Non-pigmented ciliary epithelial cell (primary cell): ENCODE data around the gene PRRC2C.
"Not testable (repeated sequence)": the region's sequence is repeated elsewhere in the genome, so short reads cannot be mapped to it uniquely, and the experiment has no call there.

ENCODE experiments used
- DNase-seq: peaks from one replicate; pipeline ENCODE4 v3.0.0-alpha.2; 2010; ENCODE audit warnings: low read depth

PRRC2C gene

DNA sequence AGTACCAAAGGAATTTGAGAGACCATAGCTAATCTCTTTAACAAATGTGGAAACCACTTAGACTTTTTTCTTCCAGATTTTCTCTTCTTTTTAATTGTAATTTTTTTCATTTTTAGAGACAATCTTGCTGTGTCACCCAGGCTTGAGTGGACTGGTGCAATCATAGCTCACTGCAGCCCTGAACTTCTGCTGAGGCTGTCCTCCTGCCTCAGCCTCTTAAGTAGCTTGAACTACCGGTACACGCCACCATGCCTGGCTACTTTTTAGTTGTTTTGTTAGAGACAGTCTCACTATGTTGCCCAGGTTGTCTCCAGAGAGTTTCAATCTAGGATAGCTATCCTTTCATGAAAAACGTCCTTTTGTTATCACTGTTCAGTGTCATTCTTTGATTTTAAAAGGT, 15.0 kb downstream of the PRRC2C start:
- no peak for DNase-seq

DNA sequence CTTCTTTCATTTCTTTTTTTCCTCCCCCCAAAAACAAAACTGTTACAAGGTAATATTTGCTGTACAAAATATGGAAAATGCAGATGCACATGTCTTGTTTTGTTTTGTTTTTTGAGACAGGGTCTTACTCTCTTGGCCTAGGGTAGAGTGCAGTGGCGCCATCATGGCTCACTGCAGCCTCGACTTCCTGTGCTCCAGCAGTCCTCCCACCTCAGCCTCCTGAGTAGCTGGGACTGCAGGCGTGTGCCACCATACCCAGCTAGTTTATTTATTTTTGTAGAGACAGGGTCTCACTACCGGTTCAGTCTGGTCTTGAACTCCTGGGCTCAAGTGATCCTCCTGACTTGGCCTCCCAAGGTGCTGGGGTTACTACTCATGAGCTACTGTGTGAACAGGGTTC, 15.5 kb downstream of the PRRC2C start:
- no peak for DNase-seq

DNA sequence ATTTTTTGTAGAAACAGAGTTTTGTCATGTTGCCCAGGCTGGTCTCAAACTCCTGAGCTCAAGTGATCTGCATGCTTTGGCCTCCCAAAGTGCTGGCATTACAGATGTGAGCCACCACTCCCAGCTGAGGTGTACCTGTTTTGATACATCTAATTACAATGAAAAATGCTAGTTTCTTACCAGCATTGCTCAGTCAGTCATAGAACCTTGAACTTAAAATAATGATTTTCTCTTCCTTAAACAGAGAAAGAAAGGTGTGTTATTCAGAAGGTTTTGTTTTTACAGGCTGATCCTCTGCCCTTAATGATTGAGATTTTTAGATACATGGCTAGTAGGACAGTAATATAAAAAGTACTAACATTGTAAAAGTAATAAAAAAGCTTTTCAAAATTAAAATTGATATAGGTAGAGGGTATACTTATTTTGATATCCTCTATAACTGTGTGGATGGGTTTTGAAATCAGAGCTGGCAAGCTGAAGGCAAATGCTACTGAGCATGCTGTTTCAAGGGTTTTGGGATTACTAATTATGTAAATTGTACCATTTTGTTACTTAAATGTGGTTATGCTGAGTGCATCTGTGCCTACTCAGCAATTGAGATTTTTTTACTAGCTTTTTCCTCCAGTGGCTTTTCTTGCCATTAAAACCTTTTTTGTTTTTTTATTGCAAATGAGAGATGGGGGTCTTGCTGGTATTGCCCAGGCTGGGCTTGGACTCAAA, 16.1 kb downstream of the PRRC2C start:
- no peak for DNase-seq

DNA sequence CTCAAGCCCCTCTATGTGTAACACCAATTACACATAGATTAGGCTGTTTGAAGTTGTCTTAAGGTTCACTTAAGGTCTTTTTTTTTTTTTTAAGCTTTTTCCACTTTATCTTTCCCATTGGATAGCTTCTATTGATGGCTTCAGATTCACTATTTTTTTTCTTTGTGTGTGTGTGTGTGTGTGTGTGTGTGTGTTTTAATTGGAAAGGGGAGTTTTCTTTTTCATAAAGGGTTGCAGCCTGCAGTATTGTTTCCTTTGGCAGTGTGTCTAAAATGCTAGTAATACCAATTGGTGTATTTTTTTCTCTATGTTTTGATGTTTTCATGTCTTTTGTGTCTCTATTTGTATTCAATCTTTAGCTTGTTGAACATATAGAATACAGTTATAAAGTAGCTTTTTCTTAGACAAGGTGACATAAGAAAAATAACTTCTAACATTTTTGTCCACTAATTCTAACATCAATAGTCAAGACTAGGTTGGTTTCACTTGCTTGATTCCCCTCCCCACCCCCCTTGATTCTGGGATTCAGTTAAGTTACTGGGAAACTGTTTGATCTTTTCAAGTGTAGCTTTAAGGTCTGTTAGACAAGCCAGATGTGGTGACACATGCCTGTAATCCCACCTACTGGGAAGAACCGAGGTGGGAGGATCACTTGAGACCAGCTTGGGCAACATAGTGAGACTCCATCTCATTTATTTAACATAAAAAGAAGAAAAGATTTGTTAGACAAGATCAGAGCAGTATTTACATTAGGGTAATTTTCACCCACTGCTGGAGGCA, 21.4 kb downstream of the PRRC2C start:
- DNase-seq: no peak

DNA sequence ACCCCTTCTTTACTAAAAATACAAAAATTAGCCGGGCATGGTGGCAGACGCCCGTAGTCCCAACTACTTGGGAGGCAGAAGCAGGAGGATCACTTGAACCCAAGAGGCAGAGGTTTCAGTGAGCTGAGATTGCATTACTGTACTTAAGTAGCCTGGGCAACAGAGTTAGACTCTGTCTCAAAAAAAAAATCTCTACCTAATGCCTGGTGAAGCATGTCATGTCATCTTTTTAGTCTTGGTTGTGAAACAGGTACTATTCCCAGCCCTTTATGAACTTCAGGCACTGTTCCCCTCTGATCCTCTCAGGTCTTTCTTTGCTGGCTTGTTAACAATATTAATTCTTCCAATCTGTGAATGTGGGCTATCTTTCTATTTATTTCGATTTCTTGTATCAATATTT, 22.1 kb downstream of the PRRC2C start:
- no peak for DNase-seq

DNA sequence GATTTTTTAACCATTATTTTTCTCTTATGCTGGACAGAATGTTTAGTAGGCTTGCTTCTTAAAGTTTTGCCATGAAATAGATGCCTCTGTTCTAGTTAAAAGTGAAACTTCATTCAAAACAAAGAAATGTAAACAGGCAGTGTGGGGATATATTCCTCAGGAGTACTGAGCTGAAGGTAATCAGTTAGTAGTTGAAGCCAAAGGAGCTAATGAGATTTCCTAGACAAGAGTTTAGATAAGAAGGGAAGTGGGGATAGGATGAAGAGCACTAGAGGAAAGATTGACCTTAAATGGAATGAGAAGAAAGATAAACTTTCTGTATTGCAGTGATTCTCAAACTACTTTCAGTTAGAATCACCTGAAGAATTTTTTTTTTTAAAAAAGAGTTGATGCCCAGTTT, 23.9 kb downstream of the PRRC2C start:
- DNase-seq: no peak

DNA sequence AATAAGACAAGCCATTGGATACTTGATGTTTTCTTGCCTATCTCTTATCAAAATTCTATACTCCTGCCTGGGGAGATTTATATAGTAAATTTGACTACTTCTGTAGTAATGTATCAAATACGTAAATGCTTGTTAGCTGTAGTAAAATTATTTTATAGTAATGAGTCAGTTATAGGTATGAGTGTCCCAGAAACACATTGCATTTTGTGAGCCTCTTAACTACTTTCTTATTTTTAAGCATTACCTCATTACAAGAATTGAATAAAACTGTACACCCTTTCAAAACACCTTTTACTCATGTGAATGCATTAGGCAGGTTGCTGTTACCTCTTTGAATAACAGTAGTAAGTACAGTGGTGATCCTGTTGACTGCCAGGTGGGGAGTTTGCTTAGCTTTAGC, 28.4 kb downstream of the PRRC2C start:
- DNase-seq: no peak

DNA sequence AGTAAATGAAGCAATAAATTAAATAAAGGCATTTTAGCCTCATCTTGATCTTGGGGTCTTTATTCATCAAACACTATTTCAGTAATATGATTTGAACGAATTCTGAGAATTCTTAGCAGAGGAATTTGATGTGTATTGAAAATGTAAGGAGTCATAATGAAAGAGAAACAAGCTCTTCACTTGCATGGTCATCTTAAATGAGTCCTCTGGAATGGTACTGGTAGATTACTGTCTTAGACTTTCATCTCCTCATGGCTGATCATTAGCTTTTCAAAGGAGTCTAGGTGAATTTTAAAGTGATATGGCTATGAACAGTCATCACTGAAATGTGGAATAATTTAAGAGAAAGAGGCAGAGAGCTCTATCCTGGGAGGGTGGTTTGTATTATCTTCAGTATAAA, 30.0 kb downstream of the PRRC2C start:
- DNase-seq: no peak

DNA sequence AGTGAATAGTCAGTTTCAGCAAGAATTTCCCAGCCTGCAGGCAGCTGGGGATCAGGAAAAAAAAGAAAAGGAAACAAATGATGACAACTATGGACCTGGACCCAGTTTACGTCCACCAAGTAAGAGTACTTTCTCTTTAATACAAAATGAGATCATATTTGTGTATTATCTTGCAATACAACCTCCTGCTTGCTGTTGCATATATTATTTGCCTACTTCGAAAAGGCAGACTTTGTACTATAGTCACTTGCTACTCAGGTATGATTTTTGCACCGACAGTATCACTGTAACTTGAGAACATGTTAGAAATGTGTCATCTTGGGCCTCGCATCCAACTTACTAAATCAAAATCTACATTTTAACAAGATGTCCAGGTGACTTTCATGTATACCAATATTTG, 30.4 kb downstream of the PRRC2C start:
- no peak for DNase-seq

DNA sequence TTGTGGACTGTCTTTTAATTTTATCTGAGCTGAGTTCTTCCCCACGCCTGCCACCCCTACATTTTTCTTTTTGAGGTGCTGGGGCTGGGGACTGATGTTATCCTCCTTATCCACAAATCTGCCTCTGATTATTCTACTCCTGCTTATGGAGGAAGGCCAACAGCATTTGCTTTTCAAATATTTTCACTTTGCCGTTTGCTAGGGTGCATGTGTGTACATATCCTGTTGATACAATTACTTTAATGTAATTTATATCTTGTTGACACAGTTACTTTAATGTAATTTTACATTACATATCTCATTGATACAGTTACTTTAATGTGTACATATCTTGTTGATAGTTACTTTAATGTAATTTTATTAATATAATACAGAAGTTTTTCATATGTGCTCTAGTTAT, 36.2 kb downstream of the PRRC2C start:
- DNase-seq: no peak

DNA sequence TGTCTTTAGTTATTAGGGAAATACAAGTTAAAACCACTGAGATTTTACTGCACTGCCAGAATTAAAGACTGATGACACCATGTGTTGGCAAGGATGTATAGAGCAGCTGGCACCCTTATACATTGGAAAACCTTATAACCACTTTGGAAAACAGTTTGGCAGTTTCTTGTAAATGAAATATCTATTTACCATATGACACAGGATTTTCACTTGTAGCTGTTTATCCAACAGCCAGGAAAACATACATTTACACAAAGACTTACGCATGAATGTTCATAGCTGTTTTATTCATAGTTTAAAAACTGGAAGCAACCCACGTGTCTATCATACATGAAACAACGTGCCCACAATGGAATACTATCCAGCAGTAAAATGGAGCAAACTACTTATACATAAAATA, 45.3 kb downstream of the PRRC2C start:
- DNase-seq: no peak

DNA sequence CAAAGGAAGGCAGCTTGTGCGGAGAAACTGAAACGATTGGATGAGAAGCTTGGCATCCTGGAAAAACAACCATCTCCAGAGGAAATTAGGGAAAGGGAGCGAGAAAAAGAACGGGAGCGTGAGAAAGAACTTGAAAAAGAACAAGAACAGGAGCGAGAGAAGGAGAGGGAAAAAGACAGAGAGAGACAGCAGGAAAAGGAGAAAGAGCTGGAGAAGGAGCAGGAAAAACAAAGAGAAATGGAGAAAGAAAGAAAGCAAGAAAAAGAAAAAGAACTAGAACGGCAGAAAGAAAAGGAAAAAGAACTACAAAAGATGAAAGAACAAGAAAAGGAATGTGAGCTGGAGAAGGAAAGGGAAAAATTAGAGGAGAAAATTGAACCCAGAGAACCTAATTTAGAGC, 47.2 kb downstream of the PRRC2C start:
- no peak for DNase-seq

DNA sequence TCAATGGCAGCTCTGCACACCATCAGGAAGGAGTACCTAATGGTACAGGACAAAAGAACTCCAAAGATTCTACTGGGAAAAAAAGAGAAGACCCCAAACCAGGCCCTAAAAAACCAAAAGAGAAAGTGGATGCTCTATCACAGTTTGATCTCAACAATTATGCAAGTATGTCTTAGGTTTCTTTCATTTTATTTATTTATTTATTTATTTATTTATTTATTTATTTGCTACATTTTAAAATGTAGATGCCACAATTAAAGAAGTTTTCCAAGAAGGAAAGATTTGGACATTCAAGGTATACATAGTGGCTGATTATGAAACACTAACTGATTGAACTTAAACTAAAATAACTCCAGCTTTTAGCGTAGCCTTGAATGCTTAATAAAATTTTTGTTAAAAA, 60.2 kb downstream of the PRRC2C start:
- no peak for DNase-seq

DNA sequence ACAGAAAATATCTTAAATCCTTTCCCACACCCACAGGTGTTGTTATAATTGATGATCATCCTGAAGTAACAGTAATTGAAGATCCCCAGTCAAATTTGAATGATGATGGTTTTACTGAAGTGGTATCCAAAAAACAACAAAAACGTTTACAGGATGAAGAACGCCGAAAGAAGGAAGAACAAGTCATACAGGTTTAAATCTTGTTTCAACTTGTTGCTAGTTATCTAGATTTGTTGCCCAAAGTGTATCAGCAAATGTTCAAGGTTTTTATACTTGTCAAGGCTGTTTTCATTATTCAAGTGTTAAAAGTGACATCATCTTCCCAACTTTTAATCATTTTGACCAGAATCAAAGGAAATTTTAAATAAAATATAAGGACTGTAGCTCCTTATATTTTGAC, 64.7 kb downstream of the PRRC2C start:
- DNase-seq: no peak

DNA sequence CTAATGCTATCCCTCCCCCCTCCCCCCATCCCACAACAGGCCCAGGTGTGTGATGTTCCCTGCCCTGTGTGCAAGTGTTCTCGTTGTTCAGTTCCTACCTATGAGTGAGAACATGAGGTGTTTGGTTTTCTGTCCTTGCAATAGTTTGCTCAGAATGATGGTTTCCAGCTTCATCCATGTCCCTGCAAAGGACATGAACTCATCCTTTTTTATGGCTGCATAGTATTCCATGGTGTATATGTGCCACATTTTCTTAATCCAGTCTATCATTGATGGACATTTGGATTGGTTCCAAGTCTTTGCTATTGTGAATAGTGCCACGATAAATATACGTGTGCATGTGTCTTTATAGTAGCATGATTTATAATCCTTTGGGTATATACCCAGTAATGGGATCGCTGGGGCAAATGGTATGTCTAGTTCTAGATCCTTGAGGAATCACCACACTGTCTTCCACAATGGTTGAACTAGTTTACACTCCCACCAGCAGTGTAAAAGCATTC, 65.3 kb downstream of the PRRC2C start:
- not testable (repeated sequence) for DNase-seq

DNA sequence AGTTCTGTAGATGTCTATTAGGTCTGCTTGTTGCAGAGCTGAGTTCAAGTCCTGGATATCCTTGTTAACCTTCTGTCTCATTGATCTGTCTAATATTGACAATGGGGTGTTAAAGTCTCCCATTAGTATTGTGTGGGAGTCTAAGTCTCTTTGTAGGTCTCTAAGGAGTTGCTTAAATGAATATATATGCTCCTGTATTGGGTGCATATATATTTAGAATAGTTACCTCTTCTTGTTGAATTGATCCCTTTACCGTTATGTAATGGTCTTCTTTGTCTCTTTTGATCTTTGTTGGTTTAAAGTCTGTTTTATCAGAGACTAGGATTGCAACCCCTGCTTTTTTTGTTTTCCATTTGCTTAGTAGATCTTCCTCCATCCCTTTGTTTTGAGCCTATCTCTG, 68.6 kb downstream of the PRRC2C start:
- not testable (repeated sequence) for DNase-seq

DNA sequence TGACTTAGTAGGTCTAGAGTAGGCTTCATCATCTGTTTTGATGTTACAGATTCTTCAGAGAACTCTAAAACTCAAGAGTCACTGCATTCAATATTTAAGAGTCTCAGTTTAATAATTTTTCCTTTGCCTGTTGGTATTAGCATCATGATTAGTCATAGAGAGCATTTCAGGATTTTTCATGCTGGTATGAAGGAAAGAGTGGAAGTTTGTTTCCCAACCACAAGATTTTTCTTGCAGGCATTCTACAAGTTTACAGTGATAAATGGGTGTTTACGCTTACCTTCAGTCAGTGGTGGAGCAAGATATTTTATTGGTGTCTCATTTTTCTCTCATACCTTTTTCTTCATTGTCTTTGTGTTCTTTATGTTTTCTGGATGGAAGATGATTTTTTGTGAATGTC, 78.3 kb downstream of the PRRC2C start:
- no peak for DNase-seq

DNA sequence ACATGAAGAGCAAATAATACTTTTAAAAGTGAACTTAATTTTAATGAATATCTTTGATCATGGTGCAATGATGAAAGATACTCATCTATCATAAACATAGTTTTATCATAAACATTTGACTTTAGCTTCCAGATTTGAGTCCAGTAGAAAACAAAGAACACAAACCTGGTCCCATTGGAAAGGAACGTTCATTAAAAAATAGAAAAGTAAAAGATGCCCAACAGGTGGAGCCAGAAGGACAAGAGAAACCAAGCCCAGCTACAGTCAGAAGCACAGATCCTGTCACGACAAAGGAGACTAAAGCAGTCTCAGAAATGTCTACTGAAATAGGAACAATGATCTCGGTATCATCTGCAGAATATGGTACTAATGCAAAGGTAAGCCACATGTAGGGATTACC, 81.1 kb downstream of the PRRC2C start:
- DNase-seq: no peak

DNA sequence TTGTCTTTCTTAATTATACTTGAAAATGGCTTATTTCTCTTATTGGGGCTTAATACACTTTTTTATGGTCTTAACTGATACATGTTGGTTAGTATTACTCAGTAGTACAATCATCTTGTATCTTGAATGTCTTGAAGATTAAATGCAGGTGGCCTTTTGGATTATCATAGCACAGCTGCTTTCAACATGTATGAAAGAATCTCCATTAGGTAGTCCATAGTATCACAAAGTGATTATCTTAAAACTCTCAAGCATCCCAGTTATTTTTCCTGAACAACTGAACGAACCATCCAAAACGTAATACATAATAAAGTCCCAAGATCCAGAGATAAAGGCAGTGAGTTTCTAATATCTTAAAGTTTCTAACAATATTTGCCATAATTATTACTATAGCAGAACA, 85.0 kb downstream of the PRRC2C start:
- DNase-seq: no peak

DNA sequence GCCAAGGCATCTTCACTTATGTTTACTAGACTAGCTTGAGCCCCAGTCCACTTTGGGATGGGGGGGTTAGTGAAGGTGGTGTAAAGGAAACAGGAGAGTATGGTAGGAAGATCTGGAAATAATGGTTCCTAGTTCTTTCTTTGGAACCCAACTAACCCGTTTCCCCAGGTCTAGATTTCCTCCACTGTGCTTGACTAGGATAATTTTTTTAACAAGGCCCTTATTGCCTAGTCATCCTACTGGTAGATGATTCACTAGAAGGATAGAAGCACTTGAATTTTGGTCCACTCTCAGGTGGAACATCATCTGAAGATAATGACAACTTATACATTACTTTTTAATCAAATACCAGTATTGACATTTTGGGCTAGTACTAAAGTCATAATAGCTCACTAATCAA, 90.8 kb downstream of the PRRC2C start:
- no peak for DNase-seq

DNA sequence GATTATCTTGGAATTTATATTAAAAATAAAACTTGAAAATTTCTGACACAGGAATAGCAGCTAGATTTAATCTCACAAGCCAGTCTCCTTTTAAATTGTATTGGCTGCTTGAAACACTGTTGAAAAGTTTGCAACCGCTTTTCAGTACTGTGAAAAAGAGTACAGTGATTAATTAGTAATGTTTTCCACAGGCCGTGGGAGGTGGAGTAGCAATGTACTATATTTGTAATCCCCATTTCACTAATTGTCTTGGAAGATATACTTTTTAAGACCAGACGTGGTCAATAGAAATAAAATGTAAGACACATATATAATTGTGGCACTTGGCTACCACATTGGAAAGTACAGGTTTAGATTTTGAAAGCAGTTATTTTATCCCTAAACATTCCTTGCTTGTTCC, 95.9 kb downstream of the PRRC2C start:
- DNase-seq: no peak

DNA sequence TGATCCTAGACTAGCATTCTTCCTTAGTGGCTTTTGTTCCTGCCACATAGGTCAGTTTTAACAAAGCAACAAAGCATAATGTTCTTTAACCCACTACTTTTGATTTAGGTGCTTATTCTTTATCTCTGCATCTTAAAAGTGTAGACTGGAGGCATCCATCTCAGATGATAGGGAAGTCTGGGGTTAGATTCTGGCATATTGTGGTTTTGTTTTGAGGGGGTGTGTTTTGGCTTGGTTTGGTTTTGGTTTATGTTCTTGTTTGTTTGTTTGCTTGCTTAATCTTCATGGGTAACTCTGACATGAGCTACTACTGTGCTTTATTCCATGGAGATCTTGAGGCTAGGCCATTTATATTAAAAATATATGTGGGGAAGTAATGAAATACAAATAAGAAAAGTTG, 96.4 kb downstream of the PRRC2C start:
- DNase-seq: no peak

DNA sequence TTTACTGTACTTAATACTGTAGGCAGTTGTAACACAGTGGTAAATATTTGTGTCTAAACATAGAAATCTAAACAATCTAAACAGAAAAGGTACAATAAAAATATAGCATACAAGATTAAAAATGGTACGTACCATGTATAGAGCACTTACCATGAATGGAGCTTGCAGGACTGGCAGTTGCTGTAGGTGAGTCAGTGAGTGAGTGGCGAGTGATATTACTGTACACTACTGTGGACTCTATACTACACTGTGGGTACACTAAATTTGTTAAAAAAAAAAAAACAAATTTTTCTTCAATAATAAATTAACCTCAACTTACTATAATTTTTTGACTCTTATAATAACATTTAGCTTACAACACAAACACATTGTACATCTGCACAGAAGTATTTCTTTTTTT, 97.3 kb downstream of the PRRC2C start:
- no peak for DNase-seq
